GM12892 (cell line): ENCODE measurements around the gene JAZF1.

Experiments
- POLR2A ChIP-seq: IDR thresholded peaks from 2 replicates; pipeline ENCODE4 v1.6.1; 2011; ENCODE audit warnings: low read depth, low read length, control low read depth
- TAF1 ChIP-seq: IDR thresholded peaks from 2 replicates; pipeline ENCODE4 v1.6.1; 2011; ENCODE audit warnings: low read depth, mild to moderate bottlenecking, control low read depth, low read length, borderline replicate concordance

DNA sequence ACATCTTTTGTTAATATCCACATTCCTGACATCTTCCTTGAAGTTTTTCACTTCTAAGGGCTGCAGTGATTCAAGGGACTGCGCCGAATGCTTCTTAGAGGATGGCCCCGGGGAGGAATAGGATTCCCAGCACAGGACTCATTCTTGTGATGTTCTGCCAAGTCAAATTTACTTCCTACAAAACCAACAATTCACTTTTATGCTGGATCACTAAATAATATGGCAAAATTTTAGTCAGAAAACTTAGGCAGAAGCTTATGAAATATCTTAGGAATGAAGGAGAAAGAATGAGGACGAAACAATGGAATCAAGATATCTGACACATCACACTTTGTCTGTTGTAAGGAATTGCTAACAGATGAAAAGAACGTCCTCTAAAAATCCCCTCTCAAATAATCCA, 151.5 kb downstream of the JAZF1 start:
- TF ChIP-seq POLR2A (no peak), TAF1 (no peak)
